Esophagus muscularis mucosa (tissue), 4 donors: Measurements from ENCODE around the gene NPEPL1.

Experiments
- CTCF ChIP-seq, 3 experiments: fragments of 200-600 bp in 2 of 3; fragments of 450-650 bp in 1 of 3; sonication (generic) in 2 of 3; IDR thresholded peaks; one replicate each; pipeline ENCODE4 v1.5.1; 2017 to 2019; ENCODE audit warnings: antibody characterized with exemption in 3 of 3, mild to moderate bottlenecking in 2 of 3, moderate library complexity in 1 of 3
- EP300 ChIP-seq: sonication (generic); formaldehyde crosslinking; IDR thresholded peaks from one replicate; pipeline ENCODE4 v1.6.1; 2017; ENCODE audit warnings: antibody characterized with exemption
- POLR2A ChIP-seq: fragments of 450-650 bp; IDR thresholded peaks from one replicate; pipeline ENCODE4 v1.6.1; 2017; ENCODE audit warnings: antibody characterized with exemption, moderate library complexity, mild to moderate bottlenecking, low read depth

GRCh38 chr20:58694241-58695083, 1.9 kb downstream of the NPEPL1 start:
- TF ChIP-seq POLR2A (no peak), CTCF (IDR thresholded peaks at IDR 0.05) (no peak), EP300 (no peak)
